ENCODE measurements around the gene CERS6.

DNA sequence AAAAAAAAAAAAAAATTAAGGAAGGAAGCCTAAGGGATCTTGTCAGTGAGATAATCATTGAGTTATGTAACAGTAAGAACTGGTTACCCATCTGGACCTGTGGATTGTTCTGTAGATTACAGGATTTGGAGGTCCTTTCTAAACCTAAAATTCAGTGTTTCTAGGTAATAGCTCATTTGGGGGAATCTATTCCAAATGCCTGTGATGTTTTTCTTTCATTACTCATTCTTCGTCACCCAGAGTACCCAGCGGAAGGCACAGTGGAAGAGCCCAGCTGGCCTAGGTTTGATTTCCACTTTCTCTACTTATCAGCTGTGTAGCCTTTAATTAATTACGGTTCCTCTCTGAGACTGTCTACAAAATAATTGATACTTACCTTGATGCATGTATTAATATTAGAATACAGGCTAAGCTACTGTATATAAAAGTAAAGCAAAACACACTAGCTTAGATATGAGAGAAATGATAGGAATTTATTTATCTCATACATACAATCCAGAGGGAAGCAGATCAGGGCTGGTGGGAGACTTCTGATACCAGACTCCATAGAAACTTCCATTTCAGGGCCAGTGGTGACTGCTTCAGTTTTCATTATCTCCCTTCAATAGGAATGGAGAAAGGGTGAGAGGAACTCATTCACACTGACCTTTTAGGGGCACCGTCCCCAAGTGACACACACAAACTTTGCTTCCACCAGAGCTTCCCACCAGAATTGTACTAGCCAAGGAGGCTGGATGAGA lies 230.6 kb downstream of the CERS6 start:
- TF ChIP-seq, protein P1, sequence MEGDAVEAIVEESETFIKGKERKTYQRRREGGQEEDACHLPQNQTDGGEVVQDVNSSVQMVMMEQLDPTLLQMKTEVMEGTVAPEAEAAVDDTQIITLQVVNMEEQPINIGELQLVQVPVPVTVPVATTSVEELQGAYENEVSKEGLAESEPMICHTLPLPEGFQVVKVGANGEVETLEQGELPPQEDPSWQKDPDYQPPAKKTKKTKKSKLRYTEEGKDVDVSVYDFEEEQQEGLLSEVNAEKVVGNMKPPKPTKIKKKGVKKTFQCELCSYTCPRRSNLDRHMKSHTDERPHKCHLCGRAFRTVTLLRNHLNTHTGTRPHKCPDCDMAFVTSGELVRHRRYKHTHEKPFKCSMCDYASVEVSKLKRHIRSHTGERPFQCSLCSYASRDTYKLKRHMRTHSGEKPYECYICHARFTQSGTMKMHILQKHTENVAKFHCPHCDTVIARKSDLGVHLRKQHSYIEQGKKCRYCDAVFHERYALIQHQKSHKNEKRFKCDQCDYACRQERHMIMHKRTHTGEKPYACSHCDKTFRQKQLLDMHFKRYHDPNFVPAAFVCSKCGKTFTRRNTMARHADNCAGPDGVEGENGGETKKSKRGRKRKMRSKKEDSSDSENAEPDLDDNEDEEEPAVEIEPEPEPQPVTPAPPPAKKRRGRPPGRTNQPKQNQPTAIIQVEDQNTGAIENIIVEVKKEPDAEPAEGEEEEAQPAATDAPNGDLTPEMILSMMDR (IDR thresholded peaks at IDR 0.05): no peak
- TF ChIP-seq ZFX (IDR thresholded peaks at IDR 0.05; ENCODE audit: borderline replicate concordance): no peak

Data from 22Rv1 (cell line).